ENCODE data around the gene PBX3. TPM values are rescaled to one million over a fixed set of nuclear protein-coding genes. Genes with fewer than 3 reads are reported as not detected.

PBX3 gene
- total and polyA plus RNA-seq, 9 of the 15 experiments (the other 6 are each of a cell fraction or from before 2014, with no cell fraction given) = 0.14 to 5.8 (median 0.92) TPM

- peak; percentile 65 for TF ChIP-seq HNRNPK (IDR thresholded peaks at IDR 0.05; ENCODE audit: low read depth, low read length, poor library complexity, severe bottlenecking)
- peak; percentile 43; the same call in 1 of the 2 replicates for TF ChIP-seq MTA3 (IDR thresholded peaks at IDR 0.05; ENCODE audit: borderline replicate concordance)
- no peak for TF ChIP-seq EWSR1 (IDR thresholded peaks at IDR 0.05; ENCODE audit: borderline replicate concordance, low read depth, partially characterized antibody)
- peak in 1 of 2 experiments; percentile 47; a peak in 1 of 4 replicates for TF ChIP-seq KDM1A (IDR thresholded peaks at IDR 0.05)
- TF ChIP-seq NCOA6 (IDR thresholded peaks at IDR 0.05) = peak; percentile 82
- peak in 1 of 2 experiments; percentile 15; a peak in 1 of 4 replicates for TF ChIP-seq UBTF (IDR thresholded peaks at IDR 0.05; ENCODE audit: borderline replicate concordance in 1 of 2, low read depth in 2 of 2, low read length in 2 of 2)
- TF ChIP-seq, protein P1, sequence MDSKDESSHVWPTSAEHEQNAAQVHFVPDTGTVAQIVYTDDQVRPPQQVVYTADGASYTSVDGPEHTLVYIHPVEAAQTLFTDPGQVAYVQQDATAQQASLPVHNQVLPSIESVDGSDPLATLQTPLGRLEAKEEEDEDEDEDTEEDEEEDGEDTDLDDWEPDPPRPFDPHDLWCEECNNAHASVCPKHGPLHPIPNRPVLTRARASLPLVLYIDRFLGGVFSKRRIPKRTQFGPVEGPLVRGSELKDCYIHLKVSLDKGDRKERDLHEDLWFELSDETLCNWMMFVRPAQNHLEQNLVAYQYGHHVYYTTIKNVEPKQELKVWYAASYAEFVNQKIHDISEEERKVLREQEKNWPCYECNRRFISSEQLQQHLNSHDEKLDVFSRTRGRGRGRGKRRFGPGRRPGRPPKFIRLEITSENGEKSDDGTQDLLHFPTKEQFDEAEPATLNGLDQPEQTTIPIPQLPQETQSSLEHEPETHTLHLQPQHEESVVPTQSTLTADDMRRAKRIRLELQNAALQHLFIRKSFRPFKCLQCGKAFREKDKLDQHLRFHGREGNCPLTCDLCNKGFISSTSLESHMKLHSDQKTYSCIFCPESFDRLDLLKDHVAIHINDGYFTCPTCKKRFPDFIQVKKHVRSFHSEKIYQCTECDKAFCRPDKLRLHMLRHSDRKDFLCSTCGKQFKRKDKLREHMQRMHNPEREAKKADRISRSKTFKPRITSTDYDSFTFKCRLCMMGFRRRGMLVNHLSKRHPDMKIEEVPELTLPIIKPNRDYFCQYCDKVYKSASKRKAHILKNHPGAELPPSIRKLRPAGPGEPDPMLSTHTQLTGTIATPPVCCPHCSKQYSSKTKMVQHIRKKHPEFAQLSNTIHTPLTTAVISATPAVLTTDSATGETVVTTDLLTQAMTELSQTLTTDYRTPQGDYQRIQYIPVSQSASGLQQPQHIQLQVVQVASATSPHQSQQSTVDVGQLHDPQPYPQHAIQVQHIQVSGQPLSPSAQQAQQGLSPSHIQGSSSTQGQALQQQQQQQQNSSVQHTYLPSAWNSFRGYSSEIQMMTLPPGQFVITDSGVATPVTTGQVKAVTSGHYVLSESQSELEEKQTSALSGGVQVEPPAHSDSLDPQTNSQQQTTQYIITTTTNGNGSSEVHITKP (IDR thresholded peaks at IDR 0.05; ENCODE audit: partially characterized antibody) = no peak
- TF ChIP-seq E2F6 (IDR thresholded peaks at IDR 0.05; ENCODE audit: borderline replicate concordance in 1 of 2, extremely low read depth in 1 of 2, insufficient read depth in 1 of 2, insufficient read length in 1 of 2, low read depth in 1 of 2, low read length in 1 of 2, poor library complexity in 1 of 2, severe bottlenecking in 1 of 2) = peak in 1 of 2 experiments; percentile 35
- 0 out of 2 replicates have a peak, but pooled peaks have one; percentile 24 for TF ChIP-seq BCOR (IDR thresholded peaks at IDR 0.05)
Measured at GRCh38 chr9:125747053-125747764, at the start of gene PBX3 (continued).
